ENCODE data around the gene RERG. TPM values are rescaled to one million over a fixed set of nuclear protein-coding genes. Genes with fewer than 3 reads are reported as not detected.
"Not testable (repeated sequence)": the region's sequence is repeated elsewhere in the genome, so short reads cannot be mapped to it uniquely, and the experiment has no call there.

Gene RERG
- total RNA-seq, 1 experiment from 2014 or later: 0.50 TPM

DNA sequence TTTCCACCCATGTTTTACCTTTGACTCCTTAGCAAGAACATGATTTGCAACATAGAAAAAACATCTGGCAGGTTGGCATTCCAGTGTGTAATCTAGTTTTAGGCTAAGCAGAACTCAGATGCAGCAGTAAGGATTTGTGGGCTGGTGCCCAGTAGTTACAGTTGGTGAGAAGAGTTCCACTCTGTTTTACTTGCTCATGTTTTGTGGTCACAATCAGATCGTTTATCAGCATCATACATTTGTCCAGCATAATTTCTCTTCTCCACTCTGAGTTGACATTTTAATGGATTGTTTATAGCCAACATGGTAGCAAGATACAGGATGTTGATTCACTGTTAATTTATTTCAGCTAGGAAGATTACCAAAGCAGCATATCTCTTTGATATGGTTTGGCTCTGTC lies 128.4 kb downstream of the RERG start:
- CTCF ChIA-PET: no interaction called here
- Histone ChIP-seq H3K27me3 (ENCODE audit: insufficient read depth, low read depth) (no peaks in the 10 kb centered on the region), H3K27ac (no peak overlapping the region), H3K9me2 (ENCODE audit: insufficient read depth) (peaks cover 4% of the 10 kb centered on the region; the same call in 1 of the 2 replicates), H3K4me1 (replicated peaks; ENCODE audit: insufficient read depth) (no peaks in the 10 kb centered on the region), H3K4me2 (no peak overlapping the region), H3K9me3 (ENCODE audit: insufficient read depth, low read depth) (0 out of 2 replicates have a peak, but pooled peaks cover 3% of the 10 kb centered on the region), H2AFZ (no peak overlapping the region), H3F3A (ENCODE audit: insufficient read depth, low read depth) (no peaks in the 10 kb centered on the region), H3K36me3 (ENCODE audit: low read depth) (no peaks in the 10 kb centered on the region), H3K79me2 (ENCODE audit: low read depth) (no peaks in the 10 kb centered on the region), H3K4me3 (no peak overlapping the region), H4K20me1 (ENCODE audit: insufficient read depth) (no peaks in the 10 kb centered on the region)
- POLR2A ChIA-PET (ENCODE audit: unreplicated experiment): no interaction called here
- BruUV-seq (replicated peaks): no TSS peak
- no peak for DNase-seq
- intact Hi-C loops (cut with micrococcal nuclease; ENCODE audit: unreplicated experiment): no loop called here
- no peak for TF ChIP-seq EZH2 (IDR thresholded peaks at IDR 0.05; ENCODE audit: low read depth)
- TF ChIP-seq, protein P1, sequence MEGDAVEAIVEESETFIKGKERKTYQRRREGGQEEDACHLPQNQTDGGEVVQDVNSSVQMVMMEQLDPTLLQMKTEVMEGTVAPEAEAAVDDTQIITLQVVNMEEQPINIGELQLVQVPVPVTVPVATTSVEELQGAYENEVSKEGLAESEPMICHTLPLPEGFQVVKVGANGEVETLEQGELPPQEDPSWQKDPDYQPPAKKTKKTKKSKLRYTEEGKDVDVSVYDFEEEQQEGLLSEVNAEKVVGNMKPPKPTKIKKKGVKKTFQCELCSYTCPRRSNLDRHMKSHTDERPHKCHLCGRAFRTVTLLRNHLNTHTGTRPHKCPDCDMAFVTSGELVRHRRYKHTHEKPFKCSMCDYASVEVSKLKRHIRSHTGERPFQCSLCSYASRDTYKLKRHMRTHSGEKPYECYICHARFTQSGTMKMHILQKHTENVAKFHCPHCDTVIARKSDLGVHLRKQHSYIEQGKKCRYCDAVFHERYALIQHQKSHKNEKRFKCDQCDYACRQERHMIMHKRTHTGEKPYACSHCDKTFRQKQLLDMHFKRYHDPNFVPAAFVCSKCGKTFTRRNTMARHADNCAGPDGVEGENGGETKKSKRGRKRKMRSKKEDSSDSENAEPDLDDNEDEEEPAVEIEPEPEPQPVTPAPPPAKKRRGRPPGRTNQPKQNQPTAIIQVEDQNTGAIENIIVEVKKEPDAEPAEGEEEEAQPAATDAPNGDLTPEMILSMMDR (conservative IDR thresholded peaks at IDR 0.05): no peak

DNA sequence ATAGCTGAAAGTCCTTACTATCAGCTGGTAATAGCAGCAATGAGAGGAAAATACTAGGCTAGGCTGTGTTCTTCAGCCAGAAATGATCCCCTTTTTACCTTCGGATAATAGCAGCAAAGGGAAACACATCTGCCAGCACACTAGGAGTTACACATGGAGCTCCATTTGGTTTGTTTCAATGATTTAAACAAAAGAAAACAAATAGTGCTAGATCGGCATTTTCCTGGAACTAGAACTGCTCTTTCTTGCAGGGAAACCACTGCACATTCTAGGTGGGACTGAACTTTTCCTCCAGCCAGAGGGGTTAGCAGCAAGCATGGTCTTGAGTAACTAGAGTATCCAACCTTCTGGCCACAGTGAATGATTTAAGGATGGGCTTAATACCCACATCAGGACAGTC lies 130.8 kb downstream of the RERG start:
- ChIA-PET POLR2A (ENCODE audit: unreplicated experiment) (no interaction called here), CTCF (no interaction called here)
- no TSS peak for BruUV-seq (replicated peaks)
- H3K4me2 ChIP-seq: no peak overlapping the region
- H3K79me2 ChIP-seq (ENCODE audit: low read depth): no peaks in the 10 kb centered on the region
- no peak overlapping the region for H3K4me3 ChIP-seq
- no peak overlapping the region for H2AFZ ChIP-seq
- no peaks in the 10 kb centered on the region for H3K4me1 ChIP-seq (replicated peaks; ENCODE audit: insufficient read depth)
- no peaks in the 10 kb centered on the region for H3K36me3 ChIP-seq (ENCODE audit: low read depth)
- 0 out of 2 replicates have a peak, but pooled peaks cover 3% of the 10 kb centered on the region for H3K9me3 ChIP-seq (ENCODE audit: insufficient read depth, low read depth)
- intact Hi-C loops (cut with micrococcal nuclease; ENCODE audit: unreplicated experiment): no loop called here
- no peaks in the 10 kb centered on the region for H4K20me1 ChIP-seq (ENCODE audit: insufficient read depth)
- H3K9me2 ChIP-seq (ENCODE audit: insufficient read depth): peaks cover 4% of the 10 kb centered on the region; the same call in 1 of the 2 replicates
- no peak for DNase-seq
- H3F3A ChIP-seq (ENCODE audit: insufficient read depth, low read depth): no peaks in the 10 kb centered on the region
- TF ChIP-seq, protein P1 (conservative IDR thresholded peaks at IDR 0.05): no peak
- no peak for TF ChIP-seq EZH2 (IDR thresholded peaks at IDR 0.05; ENCODE audit: low read depth)
- no peaks in the 10 kb centered on the region for H3K27me3 ChIP-seq (ENCODE audit: insufficient read depth, low read depth)
- no peak overlapping the region for H3K27ac ChIP-seq

- Histone ChIP-seq H3K36me3 (ENCODE audit: low read depth) (no peaks in the 10 kb centered on the region), H3K4me3 (no peak overlapping the region), H3K9me3 (ENCODE audit: insufficient read depth, low read depth) (0 out of 2 replicates have a peak, but pooled peaks cover 3% of the 10 kb centered on the region), H3K9me2 (ENCODE audit: insufficient read depth) (peaks cover 4% of the 10 kb centered on the region; the same call in 1 of the 2 replicates), H3K79me2 (ENCODE audit: low read depth) (no peaks in the 10 kb centered on the region), H3K27ac (no peak overlapping the region), H3F3A (ENCODE audit: insufficient read depth, low read depth) (no peaks in the 10 kb centered on the region), H3K4me2 (no peak overlapping the region), H3K27me3 (ENCODE audit: insufficient read depth, low read depth) (no peaks in the 10 kb centered on the region), H3K4me1 (replicated peaks; ENCODE audit: insufficient read depth) (no peaks in the 10 kb centered on the region), H4K20me1 (ENCODE audit: insufficient read depth) (no peaks in the 10 kb centered on the region), H2AFZ (no peak overlapping the region)
- intact Hi-C loops (cut with micrococcal nuclease; ENCODE audit: unreplicated experiment): no loop called here
- BruUV-seq (replicated peaks): no TSS peak
- TF ChIP-seq, protein P1 (conservative IDR thresholded peaks at IDR 0.05): no peak
- no peak for TF ChIP-seq EZH2 (IDR thresholded peaks at IDR 0.05; ENCODE audit: low read depth)
- CTCF ChIA-PET: no interaction called here
- DNase-seq: no peak
- POLR2A ChIA-PET (ENCODE audit: unreplicated experiment): no interaction called here
These were observed 133.1 kb downstream of the RERG start for GRCh38 chr12:15088105-15088504.

DNA sequence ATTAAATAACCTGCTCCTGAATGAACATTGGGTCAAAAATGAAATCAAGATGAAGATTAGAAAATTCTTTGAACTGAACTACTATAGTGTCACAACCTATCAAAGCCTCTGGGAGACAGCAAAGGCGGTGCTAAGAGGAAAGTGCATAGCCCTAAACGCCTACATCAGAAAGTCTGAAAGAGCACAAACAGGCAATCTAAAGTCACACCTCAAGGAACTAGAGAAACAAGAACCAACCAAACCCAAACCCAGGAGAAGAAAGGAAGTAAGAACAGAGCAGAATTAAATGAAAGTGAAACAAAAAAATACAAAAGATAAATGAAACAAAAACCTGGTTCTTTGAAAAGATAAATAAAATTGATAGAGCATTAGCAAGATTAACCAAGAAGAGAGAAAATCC lies 143.5 kb downstream of the RERG start:
- CTCF ChIA-PET; H3K4me1 ChIP-seq (replicated peaks; ENCODE audit: insufficient read depth); intact Hi-C loops (cut with micrococcal nuclease; ENCODE audit: unreplicated experiment): not testable (repeated sequence)

More for the DNA sequence above, 143.5 kb downstream of the RERG start:
- DNase-seq; H2AFZ ChIP-seq; H3K9me3 ChIP-seq (ENCODE audit: insufficient read depth, low read depth); H3K79me2 ChIP-seq (ENCODE audit: low read depth); BruUV-seq (replicated peaks); H3F3A ChIP-seq (ENCODE audit: insufficient read depth, low read depth); H3K4me3 ChIP-seq; H3K36me3 ChIP-seq (ENCODE audit: low read depth); H4K20me1 ChIP-seq (ENCODE audit: insufficient read depth); H3K9me2 ChIP-seq (ENCODE audit: insufficient read depth); POLR2A ChIA-PET (ENCODE audit: unreplicated experiment); H3K27me3 ChIP-seq (ENCODE audit: insufficient read depth, low read depth); H3K4me2 ChIP-seq; H3K27ac ChIP-seq: not testable (repeated sequence)

Data from PC-9 (cell line).